GM20000 (cell line): ENCODE measurements around the gene STX12.
"Not testable (repeated sequence)": the region's sequence is repeated elsewhere in the genome, so short reads cannot be mapped to it uniquely, and the experiment has no call there.

Experiments
- DNase-seq: peaks from one replicate; pipeline ENCODE4 v3.0.0; 2012; ENCODE audit warnings: low spot score
- TF ChIP-seq, protein P1 (sequence below): IDR thresholded peaks from 2 replicates; pipeline ENCODE4 v1.5.1; 2012; ENCODE audit warnings: mild to moderate bottlenecking, control low read depth; ENCODE audit errors: extremely low read depth, missing control alignments

STX12 gene

DNA sequence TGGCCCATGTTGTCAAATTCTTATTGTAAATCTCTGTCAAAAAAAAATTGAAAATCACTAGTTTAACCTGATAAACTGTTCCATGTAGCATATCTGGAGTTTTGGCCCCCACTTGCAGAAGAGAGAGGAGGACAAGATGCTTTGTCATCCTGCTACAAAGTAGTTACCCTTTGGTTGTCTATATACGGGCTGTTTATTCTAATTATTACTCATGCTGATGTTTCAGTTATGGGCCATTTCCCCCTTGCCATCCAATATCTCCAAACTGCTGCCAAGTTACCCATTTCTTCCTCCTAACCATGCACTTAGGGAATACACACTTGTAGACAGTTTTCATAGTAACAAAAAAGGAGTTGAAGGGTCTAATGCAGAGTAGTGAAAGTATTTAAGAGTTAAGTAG, 22.6 kb downstream of the STX12 start:
- DNase-seq = no peak
- TF ChIP-seq, protein P1, sequence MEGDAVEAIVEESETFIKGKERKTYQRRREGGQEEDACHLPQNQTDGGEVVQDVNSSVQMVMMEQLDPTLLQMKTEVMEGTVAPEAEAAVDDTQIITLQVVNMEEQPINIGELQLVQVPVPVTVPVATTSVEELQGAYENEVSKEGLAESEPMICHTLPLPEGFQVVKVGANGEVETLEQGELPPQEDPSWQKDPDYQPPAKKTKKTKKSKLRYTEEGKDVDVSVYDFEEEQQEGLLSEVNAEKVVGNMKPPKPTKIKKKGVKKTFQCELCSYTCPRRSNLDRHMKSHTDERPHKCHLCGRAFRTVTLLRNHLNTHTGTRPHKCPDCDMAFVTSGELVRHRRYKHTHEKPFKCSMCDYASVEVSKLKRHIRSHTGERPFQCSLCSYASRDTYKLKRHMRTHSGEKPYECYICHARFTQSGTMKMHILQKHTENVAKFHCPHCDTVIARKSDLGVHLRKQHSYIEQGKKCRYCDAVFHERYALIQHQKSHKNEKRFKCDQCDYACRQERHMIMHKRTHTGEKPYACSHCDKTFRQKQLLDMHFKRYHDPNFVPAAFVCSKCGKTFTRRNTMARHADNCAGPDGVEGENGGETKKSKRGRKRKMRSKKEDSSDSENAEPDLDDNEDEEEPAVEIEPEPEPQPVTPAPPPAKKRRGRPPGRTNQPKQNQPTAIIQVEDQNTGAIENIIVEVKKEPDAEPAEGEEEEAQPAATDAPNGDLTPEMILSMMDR = no peak

DNA sequence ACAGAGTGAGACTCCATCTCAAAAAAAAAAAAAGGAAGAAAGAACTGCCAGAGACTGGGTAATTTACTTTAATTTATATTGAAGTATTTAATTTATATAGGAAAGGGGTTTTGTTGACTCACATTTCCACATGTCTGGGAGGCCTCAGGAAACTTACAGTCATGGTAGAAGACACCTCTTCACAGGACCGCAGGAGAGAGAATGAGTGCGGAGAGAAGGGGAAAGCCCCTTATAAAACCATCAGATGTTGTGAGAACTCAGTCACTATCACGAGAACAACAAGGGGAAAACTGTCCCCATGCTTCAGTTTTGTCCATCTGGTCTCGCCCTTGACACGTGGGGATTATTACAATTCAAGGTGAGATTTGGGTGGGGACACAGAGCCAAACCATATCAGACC, 31.8 kb downstream of the STX12 start:
- DNase-seq = no peak
- TF ChIP-seq, protein P1 = no peak

DNA sequence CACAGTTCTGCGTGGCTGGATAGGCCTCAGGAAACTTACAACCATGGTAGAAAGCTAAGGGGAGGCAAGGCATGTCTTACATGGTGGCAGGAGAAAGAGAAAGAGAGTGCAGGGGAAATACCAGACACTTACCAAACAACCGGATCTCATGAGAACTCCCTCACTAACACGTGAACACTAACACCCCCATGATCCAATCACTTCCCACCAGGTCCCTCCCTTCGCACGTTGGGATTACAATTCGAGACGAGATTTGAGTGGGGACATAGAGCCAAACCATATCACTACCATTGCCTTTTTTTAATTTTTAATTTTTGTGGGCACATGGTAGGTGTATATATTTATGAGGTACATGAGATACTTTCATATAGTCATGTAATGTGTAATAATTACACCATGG, 33.7 kb downstream of the STX12 start:
- TF ChIP-seq, protein P1 = no peak
- no peak for DNase-seq

DNA sequence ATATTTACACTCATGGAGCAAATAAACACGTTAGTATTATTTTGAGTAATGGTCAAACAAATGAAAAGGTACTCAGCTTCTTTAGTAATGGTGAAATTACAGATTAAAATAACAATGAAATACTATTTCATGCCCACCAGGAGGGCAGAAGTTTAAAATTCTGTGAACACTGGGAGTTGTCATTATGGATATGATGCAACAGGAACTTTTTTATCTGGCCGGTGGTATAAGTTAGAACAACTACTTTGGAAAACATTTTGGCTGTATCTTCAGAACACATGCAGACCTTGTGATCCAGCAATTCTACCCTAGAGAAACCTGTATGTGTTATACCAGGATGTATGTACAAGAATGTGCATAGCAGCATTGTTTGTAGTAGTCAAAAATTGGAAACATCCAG, 34.4 kb downstream of the STX12 start:
- TF ChIP-seq, protein P1 = no peak
- no peak for DNase-seq

DNA sequence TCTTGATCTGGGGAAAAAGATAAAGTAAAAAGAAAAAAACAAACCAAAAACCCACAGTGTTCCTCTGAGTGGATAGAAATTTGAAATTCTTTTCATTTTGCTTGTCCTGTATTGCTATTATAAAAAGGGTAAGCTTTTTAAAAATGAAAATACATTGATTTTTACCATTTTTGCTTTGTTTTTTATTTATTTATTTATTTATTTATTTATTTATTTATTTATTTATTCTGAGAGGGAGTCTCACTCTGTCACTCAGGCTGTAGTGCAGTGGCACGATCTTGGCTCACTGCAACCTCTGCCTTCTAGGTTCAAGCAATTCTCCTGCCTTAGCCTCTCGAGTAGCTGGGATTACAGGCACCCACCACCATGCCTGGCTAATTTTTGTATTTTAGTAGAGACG, 35.1 kb downstream of the STX12 start:
- not testable (repeated sequence) for DNase-seq

DNA sequence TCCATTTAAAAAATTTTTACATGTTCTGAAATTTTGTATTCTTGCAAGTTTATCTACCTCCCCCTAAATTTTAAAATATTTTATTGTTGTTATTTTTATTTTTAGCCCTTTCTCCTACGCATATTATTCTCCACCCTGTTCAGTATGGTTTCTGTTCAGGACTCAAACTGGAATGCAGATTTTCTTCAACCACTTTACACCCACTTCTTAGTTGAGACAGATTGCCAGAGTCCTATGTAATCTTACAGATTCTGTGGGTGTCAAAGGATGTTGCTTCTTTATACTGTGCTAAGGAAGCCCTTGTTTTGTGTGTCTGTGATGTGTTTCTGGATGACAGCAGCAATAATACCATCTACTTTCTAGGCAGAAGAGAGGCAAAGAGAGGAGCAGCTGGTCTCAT, 36.9 kb downstream of the STX12 start:
- TF ChIP-seq, protein P1 = no peak
- no peak for DNase-seq

DNA sequence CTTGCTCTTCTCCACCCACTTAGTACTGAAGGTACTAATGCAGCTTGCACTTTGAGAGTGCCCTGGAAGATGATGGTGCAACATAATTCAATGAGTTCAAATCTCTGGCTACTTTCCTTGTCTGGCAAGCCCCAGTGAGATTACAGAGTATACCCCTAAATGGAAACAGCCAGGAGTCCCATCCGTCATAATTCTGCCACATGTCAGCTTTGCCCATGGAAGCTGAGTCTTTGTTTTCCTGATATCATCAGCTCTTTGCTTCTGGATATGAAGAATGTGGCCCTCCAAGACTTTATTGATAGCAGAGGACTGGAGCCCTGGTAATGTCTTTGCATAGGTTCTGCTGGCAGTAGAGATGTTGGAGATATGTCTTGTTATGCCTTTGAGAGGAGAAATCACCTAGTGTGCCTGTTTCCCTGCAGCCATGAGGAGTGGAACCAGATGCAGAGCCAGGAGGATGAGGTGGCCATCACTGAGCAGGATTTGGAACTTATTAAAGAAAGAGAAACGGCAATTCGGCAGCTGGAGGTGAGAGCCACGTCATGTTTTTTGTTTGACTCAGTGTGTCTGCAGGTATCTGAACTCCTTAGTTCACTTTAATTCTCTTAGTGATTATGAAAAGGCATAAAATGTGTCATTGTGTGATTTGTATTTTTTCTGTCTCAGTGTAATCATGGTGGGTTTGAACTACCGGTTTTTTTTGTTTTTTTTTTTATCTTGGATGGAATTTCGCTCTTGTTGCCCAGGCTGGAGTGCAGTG, 38.9 kb downstream of the STX12 start:
- TF ChIP-seq, protein P1 = no peak
- DNase-seq = no peak
